ENCODE measurements around the gene NEDD4L. TPM values are rescaled to one million over a fixed set of nuclear protein-coding genes. Genes with fewer than 3 reads are reported as not detected.

Gene NEDD4L
- total RNA-seq, 1 donor from 2014 or later, result 93.9 TPM

DNA sequence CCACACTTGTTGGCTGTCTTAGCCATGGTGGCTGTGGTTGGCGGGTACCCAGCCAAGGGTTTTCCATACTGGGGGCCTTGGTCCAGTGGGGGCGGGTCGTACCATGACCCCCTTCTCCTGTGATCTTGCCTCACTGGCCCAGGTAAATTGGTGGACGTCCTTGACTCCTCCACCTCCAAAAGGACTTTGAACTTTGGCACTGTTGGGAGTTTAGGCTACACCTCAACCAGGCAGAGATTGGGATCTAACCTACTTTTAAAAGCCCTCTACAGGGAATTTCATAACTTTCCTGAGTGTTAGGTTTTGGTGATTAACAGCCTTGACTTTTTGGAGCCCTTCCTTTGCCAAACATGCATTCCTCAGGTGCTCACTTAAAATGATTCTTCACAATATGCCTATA is 106.7 kb downstream of the NEDD4L start:
- DNase-seq (ENCODE audit: low read depth), result no peak
- Mint-ChIP-seq H3K4me1 (ENCODE audit: low read depth, unreplicated experiment) (peaks cover 2% of the 10 kb centered on the region), H3K9me3 (ENCODE audit: unreplicated experiment) (no peaks in the 10 kb centered on the region), H3K36me3 (ENCODE audit: low read depth, unreplicated experiment) (no peaks in the 10 kb centered on the region), H3K27me3 (ENCODE audit: low read depth, unreplicated experiment) (no peaks in the 10 kb centered on the region), H3K4me3 (ENCODE audit: unreplicated experiment) (no peak overlapping the region), H3K27ac (ENCODE audit: unreplicated experiment) (no peak overlapping the region)
- no peak overlapping the region for H2AFZ ChIP-seq (ENCODE audit: low read depth, low read length)
- H3K4me3 ChIP-seq (ENCODE audit: insufficient read depth, low read depth, low read length), result no peak overlapping the region
- no peaks in the 10 kb centered on the region for H3K36me3 ChIP-seq (ENCODE audit: insufficient read depth, low read length)
- no peak overlapping the region for H3K27ac ChIP-seq (ENCODE audit: low read depth, low read length)
- no peak for FAIRE-seq
- no peaks in the 10 kb centered on the region for H3K27me3 ChIP-seq (ENCODE audit: insufficient read depth, low read length)
- H3K9ac ChIP-seq (ENCODE audit: low read length), result no peak overlapping the region
- H3K79me2 ChIP-seq (ENCODE audit: insufficient read depth, low read length), result no peaks in the 10 kb centered on the region
- H3K4me1 ChIP-seq (ENCODE audit: insufficient read depth, low read length), result no peaks in the 10 kb centered on the region
- no peaks in the 10 kb centered on the region for H3K9me3 ChIP-seq (ENCODE audit: insufficient read depth, low read depth, low read length)
- TF ChIP-seq CTCF (IDR thresholded peaks at IDR 0.05; ENCODE audit: insufficient read depth, low read depth, low read length), result no peak
- no peak for TF ChIP-seq EZH2 (IDR thresholded peaks at IDR 0.05; ENCODE audit: insufficient read depth, low read length)
- no peak overlapping the region for H3K4me2 ChIP-seq (ENCODE audit: low read length)
- no peaks in the 10 kb centered on the region for H4K20me1 ChIP-seq (ENCODE audit: insufficient read depth, low read length)

GRCh38 chr18:58152216-58152615 is 108.2 kb downstream of the NEDD4L start:
- Mint-ChIP-seq H3K4me1 (ENCODE audit: low read depth, unreplicated experiment) (peaks cover 2% of the 10 kb centered on the region), H3K36me3 (ENCODE audit: low read depth, unreplicated experiment) (no peaks in the 10 kb centered on the region), H3K4me3 (ENCODE audit: unreplicated experiment) (no peak overlapping the region), H3K27me3 (ENCODE audit: low read depth, unreplicated experiment) (no peaks in the 10 kb centered on the region), H3K9me3 (ENCODE audit: unreplicated experiment) (no peaks in the 10 kb centered on the region), H3K27ac (ENCODE audit: unreplicated experiment) (no peak overlapping the region)
- no peak for FAIRE-seq
- Histone ChIP-seq H3K9ac (ENCODE audit: low read length) (no peak overlapping the region), H3K27ac (ENCODE audit: low read depth, low read length) (no peak overlapping the region), H3K4me2 (ENCODE audit: low read length) (no peak overlapping the region), H4K20me1 (ENCODE audit: insufficient read depth, low read length) (no peaks in the 10 kb centered on the region), H3K79me2 (ENCODE audit: insufficient read depth, low read length) (no peaks in the 10 kb centered on the region), H2AFZ (ENCODE audit: low read depth, low read length) (no peak overlapping the region), H3K9me3 (ENCODE audit: insufficient read depth, low read depth, low read length) (no peaks in the 10 kb centered on the region), H3K36me3 (ENCODE audit: insufficient read depth, low read length) (no peaks in the 10 kb centered on the region), H3K4me1 (ENCODE audit: insufficient read depth, low read length) (no peaks in the 10 kb centered on the region), H3K4me3 (ENCODE audit: insufficient read depth, low read depth, low read length) (no peak overlapping the region), H3K27me3 (ENCODE audit: insufficient read depth, low read length) (no peaks in the 10 kb centered on the region)
- TF ChIP-seq EZH2 (IDR thresholded peaks at IDR 0.05; ENCODE audit: insufficient read depth, low read length) (no peak), CTCF (IDR thresholded peaks at IDR 0.05; ENCODE audit: insufficient read depth, low read depth, low read length) (no peak)
- no peak for DNase-seq (ENCODE audit: low read depth)

DNA sequence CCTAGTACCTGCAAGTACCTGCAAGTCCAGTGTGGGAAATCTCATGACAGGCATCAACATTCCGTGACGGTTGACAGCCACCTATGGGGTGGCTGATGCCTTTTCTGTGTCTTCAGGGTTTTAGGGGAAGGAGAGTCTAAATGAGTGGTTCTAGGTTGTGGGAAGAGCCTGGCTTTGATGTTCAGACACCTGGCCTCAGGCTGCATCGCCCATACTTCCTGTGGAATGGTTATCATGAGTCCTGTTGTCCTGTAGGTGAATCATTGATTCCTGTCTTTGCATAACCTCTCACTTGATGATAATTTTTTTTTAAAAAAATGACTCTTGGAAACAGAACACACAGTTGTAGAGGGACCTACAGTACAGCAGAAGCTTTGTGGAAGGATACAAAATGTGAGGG is 108.9 kb downstream of the NEDD4L start:
- Mint-ChIP-seq H3K4me1 (ENCODE audit: low read depth, unreplicated experiment) (peaks cover 2% of the 10 kb centered on the region), H3K27ac (ENCODE audit: unreplicated experiment) (no peak overlapping the region), H3K9me3 (ENCODE audit: unreplicated experiment) (no peaks in the 10 kb centered on the region), H3K27me3 (ENCODE audit: low read depth, unreplicated experiment) (no peaks in the 10 kb centered on the region), H3K36me3 (ENCODE audit: low read depth, unreplicated experiment) (no peaks in the 10 kb centered on the region), H3K4me3 (ENCODE audit: unreplicated experiment) (no peak overlapping the region)
- Histone ChIP-seq H4K20me1 (ENCODE audit: insufficient read depth, low read length) (no peaks in the 10 kb centered on the region), H3K27ac (ENCODE audit: low read depth, low read length) (no peak overlapping the region), H3K9ac (ENCODE audit: low read length) (no peak overlapping the region), H3K79me2 (ENCODE audit: insufficient read depth, low read length) (no peaks in the 10 kb centered on the region), H2AFZ (ENCODE audit: low read depth, low read length) (no peak overlapping the region), H3K4me2 (ENCODE audit: low read length) (no peak overlapping the region), H3K4me1 (ENCODE audit: insufficient read depth, low read length) (no peaks in the 10 kb centered on the region), H3K36me3 (ENCODE audit: insufficient read depth, low read length) (no peaks in the 10 kb centered on the region), H3K9me3 (ENCODE audit: insufficient read depth, low read depth, low read length) (no peaks in the 10 kb centered on the region), H3K4me3 (ENCODE audit: insufficient read depth, low read depth, low read length) (no peak overlapping the region), H3K27me3 (ENCODE audit: insufficient read depth, low read length) (no peaks in the 10 kb centered on the region)
- DNase-seq (ENCODE audit: low read depth), result no peak
- no peak for TF ChIP-seq EZH2 (IDR thresholded peaks at IDR 0.05; ENCODE audit: insufficient read depth, low read length)
- TF ChIP-seq CTCF (IDR thresholded peaks at IDR 0.05; ENCODE audit: insufficient read depth, low read depth, low read length), result no peak
- FAIRE-seq, result no peak
